Gastrocnemius medialis (tissue), 4 donors: ENCODE data around the gene PRKD2. TPM values are rescaled to one million over a fixed set of nuclear protein-coding genes. Genes with fewer than 3 reads are reported as not detected.

Experiments used
- ATAC-seq, 2 donors: fragments of 150-250 bp; one replicate each; pipeline ENCODE4 v1.9.1; 2016
- DNase-seq, 2 donors: peaks; one replicate each; pipeline ENCODE4 v3.0.0-alpha.2; 2019
- H3K27ac ChIP-seq, 4 donors: fragments of 200-600 bp; sonication (generic); 1 replicate in 1 of 4; 2 replicates in 3 of 4; pipeline ENCODE4 v1.5.1; 2016 to 2018; ENCODE audit warnings: mild to moderate bottlenecking in 2 of 4, moderate library complexity in 1 of 4
- H3K27me3 ChIP-seq, 3 donors: fragments of 200-600 bp; sonication (generic) in 2 of 3; 1 replicate in 1 of 3; 2 replicates in 2 of 3; pipeline versions ENCODE4 v1.5.1 to v1.6.0; 2016 to 2019; ENCODE audit warnings: mild to moderate bottlenecking in 1 of 3, moderate library complexity in 1 of 3
- H3K36me3 ChIP-seq, 2 donors: fragments of 200-600 bp; sonication (generic) in 1 of 2; one replicate each; pipeline ENCODE4 v1.5.1; 2017 to 2018
- H3K4me1 ChIP-seq, 2 donors: fragments of 200-600 bp; sonication (generic) in 1 of 2; one replicate each; pipeline ENCODE4 v1.5.1; 2016 to 2017; ENCODE audit warnings: mild to moderate bottlenecking in 2 of 2
- H3K4me3 ChIP-seq, 4 donors: fragments of 200-600 bp; sonication (generic) in 3 of 4; 1 replicate in 1 of 4; 2 replicates in 3 of 4; pipeline ENCODE4 v1.5.1; 2016 to 2019; ENCODE audit warnings: mild to moderate bottlenecking in 2 of 4
- H3K9me3 ChIP-seq, 3 donors: fragments of 200-600 bp; sonication (generic) in 2 of 3; 1 replicate in 1 of 3; 2 replicates in 2 of 3; pipeline ENCODE4 v1.5.1; 2016 to 2019
- CTCF ChIP-seq, 5 experiments: fragments of 450-650 bp in 3 of 5; fragments of 200-600 bp in 2 of 5; sonication (generic) in 2 of 5; IDR thresholded peaks in 4 of 5; conservative IDR thresholded peaks in 1 of 5; 1 replicate in 4 of 5; 2 replicates in 1 of 5; pipeline ENCODE4 v1.5.1; 2016 to 2019; ENCODE audit warnings: antibody characterized with exemption in 5 of 5, mild to moderate bottlenecking in 3 of 5, moderate library complexity in 3 of 5
- POLR2A ChIP-seq, 2 donors: fragments of 450-650 bp; IDR thresholded peaks; one replicate each; pipeline ENCODE4 v1.6.1; 2017; ENCODE audit warnings: antibody characterized with exemption in 2 of 2, mild to moderate bottlenecking in 2 of 2, moderate library complexity in 2 of 2
- in situ Hi-C, 4 donors: fragments of 200-750 bp; cut with MboI; loops; one replicate each; pipeline versions ENCODE4 v1.15.0 to v1.8.0; 2017; ENCODE audit warnings: low sequenced_read_pairs in 4 of 4
- intact Hi-C: fragments of 100-400 bp; cut with DNase I; formaldehyde crosslinking; loops from one replicate; pipeline ENCODE4 v1.15.1; 2023; ENCODE audit warnings: low total_unique reads
- total RNA-seq, 4 donors: library from RNA; depleted of rRNA; stranded (reverse); fragments of >200 nt; gene quantifications; one replicate each; pipeline versions ENCODE4 v1.1.0 to v1.2.3, GENCODE V29; 2016

PRKD2 gene
- total RNA-seq, 4 donors from 2014 or later, result 4.2 to 7.2 (median 6.1) TPM

- intact Hi-C loops, result no loop called here
- Histone ChIP-seq H3K27ac (no peak overlapping the region), H3K9me3 (no peaks in the 10 kb centered on the region), H3K36me3 (peaks cover 0 to 15% of the 10 kb centered on the region in 2 donors), H3K4me1 (peaks cover 0 to 9% of the 10 kb centered on the region in 2 donors), H3K4me3 (no peak overlapping the region), H3K27me3 (no peaks in the 10 kb centered on the region)
- in situ Hi-C loops, result loop anchor here in 2 of 4 donors (25.0 kb wide), 1 partner anchor 231 kb away; no protein-coding TSS in a partner anchor
- DNase-seq (no peak), ATAC-seq (no peak)
- no peak for TF ChIP-seq POLR2A (IDR thresholded peaks at IDR 0.05)
- TF ChIP-seq CTCF (IDR thresholded peaks at IDR 0.05 in 4 of 5, conservative IDR thresholded peaks at IDR 0.05 in 1 of 5), result no peak
Measured at GRCh38 chr19:46755853-46756543, 39.1 kb upstream of the PRKD2 start.

GRCh38 chr19:46755077-46755852, 38.4 kb upstream of the PRKD2 start:
- Histone ChIP-seq H3K36me3 (peaks cover 0 to 21% of the 10 kb centered on the region in 2 donors), H3K9me3 (no peaks in the 10 kb centered on the region), H3K4me3 (no peak overlapping the region), H3K27me3 (no peaks in the 10 kb centered on the region), H3K27ac (no peak overlapping the region), H3K4me1 (peaks cover 0 to 9% of the 10 kb centered on the region in 2 donors)
- in situ Hi-C loops (loop anchor here in 2 of 4 donors (25.0 kb wide), 1 partner anchor 232 kb away; no protein-coding TSS in a partner anchor), intact Hi-C loops (no loop called here)
- ATAC-seq, result no peak
- no peak for DNase-seq
- no peak for TF ChIP-seq CTCF (IDR thresholded peaks at IDR 0.05 in 4 of 5, conservative IDR thresholded peaks at IDR 0.05 in 1 of 5)
- no peak for TF ChIP-seq POLR2A (IDR thresholded peaks at IDR 0.05)

- DNase-seq (no peak), ATAC-seq (no peak)
- Histone ChIP-seq H3K36me3 (peaks cover 0 to 21% of the 10 kb centered on the region in 2 donors), H3K4me1 (peaks cover 0 to 5% of the 10 kb centered on the region in 2 donors), H3K27me3 (no peaks in the 10 kb centered on the region), H3K4me3 (no peak overlapping the region), H3K9me3 (no peaks in the 10 kb centered on the region), H3K27ac (no peak overlapping the region)
- in situ Hi-C loops, result loop anchor here (5.0 to 25.0 kb wide), 2 partner anchors 89 to 234 kb away; no protein-coding TSS in a partner anchor
- intact Hi-C loops, result no loop called here
- no peak for TF ChIP-seq POLR2A (IDR thresholded peaks at IDR 0.05)
- peak in 3 of 5 experiments; percentile 30 to 50 (median 41) for TF ChIP-seq CTCF (IDR thresholded peaks at IDR 0.05 in 4 of 5, conservative IDR thresholded peaks at IDR 0.05 in 1 of 5)
Measured at GRCh38 chr19:46753420-46754155, 36.7 kb upstream of the PRKD2 start.

GRCh38 chr19:46748325-46749109, 31.6 kb upstream of the PRKD2 start:
- TF ChIP-seq POLR2A (IDR thresholded peaks at IDR 0.05) (no peak), CTCF (IDR thresholded peaks at IDR 0.05 in 4 of 5, conservative IDR thresholded peaks at IDR 0.05 in 1 of 5) (peak; percentile 45 to 75 (median 62))
- Histone ChIP-seq H3K27ac (peak overlapping the region in 2 of 4 donors; percentile 6 to 18), H3K36me3 (peaks cover 0 to 8% of the 10 kb centered on the region in 2 donors), H3K4me3 (no peak overlapping the region), H3K27me3 (no peaks in the 10 kb centered on the region), H3K9me3 (no peaks in the 10 kb centered on the region), H3K4me1 (peaks cover 21 to 32% of the 10 kb centered on the region in 2 donors)
- intact Hi-C loops (loop anchor here (5.0 kb wide), 2 partner anchors 41 to 244 kb away; no protein-coding TSS in a partner anchor), in situ Hi-C loops (no loop called here)
- no peak for DNase-seq
- ATAC-seq, result no peak
